Uterus (tissue), 4 donors: Measurements from ENCODE around the gene TULP3. TPM values are rescaled to one million over a fixed set of nuclear protein-coding genes. Genes with fewer than 3 reads are reported as not detected.

ENCODE experiments used
- DNase-seq, 2 donors: peaks; one replicate each; pipeline ENCODE4 v3.0.0-alpha.2; 2019 to 2020
- H3K27ac ChIP-seq, 2 donors: fragments of 200-600 bp; sonication (generic); 1 replicate in 1 of 2; 2 replicates in 1 of 2; pipeline ENCODE4 v1.5.1; 2016 to 2018
- H3K27me3 ChIP-seq, 2 donors: fragments of 200-600 bp; sonication (generic); one replicate each; pipeline ENCODE4 v1.5.1; 2018 to 2019; ENCODE audit warnings: control low read depth in 1 of 2
- H3K36me3 ChIP-seq, 2 donors: fragments of 200-600 bp; sonication (generic); one replicate each; pipeline ENCODE4 v1.5.1; 2019; ENCODE audit warnings: control low read depth in 1 of 2
- H3K4me1 ChIP-seq, 2 donors: fragments of 200-600 bp; sonication (generic); one replicate each; pipeline ENCODE4 v1.5.1; 2018 to 2019; ENCODE audit warnings: control low read depth in 1 of 2
- H3K4me3 ChIP-seq, 2 donors: fragments of 200-600 bp; sonication (generic); 1 replicate in 1 of 2; 2 replicates in 1 of 2; pipeline ENCODE4 v1.5.1; 2018 to 2019; ENCODE audit warnings: mild to moderate bottlenecking in 1 of 2
- H3K9me3 ChIP-seq, 2 donors: fragments of 200-600 bp; sonication (generic); one replicate each; pipeline ENCODE4 v1.5.1; 2019; ENCODE audit warnings: control low read depth in 1 of 2
- POLR2A ChIP-seq, 2 donors: fragments of 450-650 bp; IDR thresholded peaks; one replicate each; pipeline ENCODE4 v1.6.1; 2016; ENCODE audit warnings: antibody characterized with exemption in 2 of 2, mild to moderate bottlenecking in 1 of 2, moderate library complexity in 1 of 2
- intact Hi-C: fragments of 100-400 bp; cut with DNase I; formaldehyde crosslinking; loops from one replicate; pipeline ENCODE4 v1.15.1; 2023; ENCODE audit warnings: low total_unique reads
- total RNA-seq, 4 donors: library from RNA; depleted of rRNA in 3 of 4; stranded (reverse); fragments of >200 nt in 3 of 4; gene quantifications; one replicate each; pipeline versions ENCODE4 v1.1.0 to v1.2.4, GENCODE V29; 2014 to 2023
- TF ChIP-seq, protein P1 (sequence below), 4 experiments: fragments of 200-600 bp in 2 of 4; fragments of 450-650 bp in 2 of 4; sonication (generic) in 2 of 4; IDR thresholded peaks; one replicate each; pipeline ENCODE4 v1.5.1; 2016 to 2019; ENCODE audit warnings: antibody characterized with exemption in 4 of 4, mild to moderate bottlenecking in 2 of 4, moderate library complexity in 1 of 4
- donor health status: DM: yes; HTN: yes; CAD: no.

The TULP3 gene
- total RNA-seq, 4 donors from 2014 or later, result 7.2 to 38.7 (median 29.4) TPM

DNA sequence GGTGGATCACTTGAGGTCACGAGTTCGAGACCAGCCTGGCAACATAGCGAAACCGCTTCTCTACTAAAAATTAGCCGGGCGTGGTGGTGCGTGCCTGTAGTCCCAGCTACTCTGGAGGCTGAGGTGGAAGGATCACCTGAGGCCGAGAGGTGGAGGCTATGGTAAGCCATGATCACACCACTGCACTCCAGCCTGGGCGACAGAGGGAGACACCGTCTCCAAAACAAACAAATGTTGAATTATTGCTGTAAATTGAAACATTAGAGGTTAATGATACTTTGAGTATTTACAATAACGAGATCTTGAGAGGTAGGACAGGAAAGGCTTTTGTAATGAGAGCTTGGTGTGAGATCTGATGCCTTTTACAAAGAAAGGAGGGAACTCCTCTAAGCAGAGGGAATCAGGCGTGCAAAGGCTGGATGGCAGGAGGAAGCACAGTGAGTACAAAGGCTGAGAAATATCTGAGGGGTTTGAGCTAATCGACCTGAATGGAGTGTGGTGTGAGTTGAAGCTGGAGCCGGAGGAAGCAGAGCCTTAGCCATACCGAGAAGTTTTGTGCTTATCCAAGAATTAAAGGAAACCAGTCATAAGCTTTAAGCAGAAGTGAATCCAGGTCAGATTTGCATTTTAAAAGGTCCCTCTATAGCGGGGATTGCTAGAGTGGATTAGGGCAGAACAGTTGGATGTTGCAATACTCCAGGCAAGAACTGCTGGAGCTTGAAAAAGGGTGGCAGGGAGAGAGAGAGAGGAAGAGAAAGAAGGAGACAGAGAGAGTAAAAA lies 12.5 kb upstream of the TULP3 start:
- TF ChIP-seq, protein P1, sequence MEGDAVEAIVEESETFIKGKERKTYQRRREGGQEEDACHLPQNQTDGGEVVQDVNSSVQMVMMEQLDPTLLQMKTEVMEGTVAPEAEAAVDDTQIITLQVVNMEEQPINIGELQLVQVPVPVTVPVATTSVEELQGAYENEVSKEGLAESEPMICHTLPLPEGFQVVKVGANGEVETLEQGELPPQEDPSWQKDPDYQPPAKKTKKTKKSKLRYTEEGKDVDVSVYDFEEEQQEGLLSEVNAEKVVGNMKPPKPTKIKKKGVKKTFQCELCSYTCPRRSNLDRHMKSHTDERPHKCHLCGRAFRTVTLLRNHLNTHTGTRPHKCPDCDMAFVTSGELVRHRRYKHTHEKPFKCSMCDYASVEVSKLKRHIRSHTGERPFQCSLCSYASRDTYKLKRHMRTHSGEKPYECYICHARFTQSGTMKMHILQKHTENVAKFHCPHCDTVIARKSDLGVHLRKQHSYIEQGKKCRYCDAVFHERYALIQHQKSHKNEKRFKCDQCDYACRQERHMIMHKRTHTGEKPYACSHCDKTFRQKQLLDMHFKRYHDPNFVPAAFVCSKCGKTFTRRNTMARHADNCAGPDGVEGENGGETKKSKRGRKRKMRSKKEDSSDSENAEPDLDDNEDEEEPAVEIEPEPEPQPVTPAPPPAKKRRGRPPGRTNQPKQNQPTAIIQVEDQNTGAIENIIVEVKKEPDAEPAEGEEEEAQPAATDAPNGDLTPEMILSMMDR (IDR thresholded peaks at IDR 0.05), result no peak
- no peak for TF ChIP-seq POLR2A (IDR thresholded peaks at IDR 0.05)
- Histone ChIP-seq H3K27me3 (no peaks in the 10 kb centered on the region), H3K36me3 (no peaks in the 10 kb centered on the region), H3K9me3 (no peaks in the 10 kb centered on the region), H3K4me1 (peaks cover 0 to 12% of the 10 kb centered on the region in 2 donors), H3K4me3 (peak overlapping the region; percentile 62 to 72), H3K27ac (peak overlapping the region; percentile 92 to 95)
- DNase-seq, result no peak
- intact Hi-C loops, result no loop called here

DNA sequence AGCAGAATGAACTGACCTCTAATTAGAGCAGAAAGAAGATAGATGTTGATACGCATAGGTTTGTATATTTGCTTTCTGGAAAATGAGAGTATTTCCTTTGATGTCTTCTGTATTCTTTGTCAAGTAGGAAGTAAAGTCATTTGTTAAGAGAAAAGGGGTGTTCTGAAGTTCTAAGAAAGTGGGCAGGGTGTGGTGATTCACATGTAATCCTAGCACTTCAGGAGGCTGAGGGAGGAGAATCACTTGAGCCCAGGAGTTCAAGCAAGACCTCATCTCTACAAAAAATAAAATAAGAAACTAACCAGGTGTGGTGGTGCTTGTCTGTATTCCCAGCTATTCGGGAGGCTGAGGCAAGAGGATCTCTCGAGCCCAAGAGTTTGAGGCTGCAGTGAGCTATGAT lies 10.8 kb upstream of the TULP3 start:
- no peak for DNase-seq
- Histone ChIP-seq H3K9me3 (no peaks in the 10 kb centered on the region), H3K4me1 (peaks cover 0 to 12% of the 10 kb centered on the region in 2 donors), H3K27me3 (no peaks in the 10 kb centered on the region), H3K36me3 (no peaks in the 10 kb centered on the region), H3K27ac (no peak overlapping the region), H3K4me3 (no peak overlapping the region)
- TF ChIP-seq, protein P1 (IDR thresholded peaks at IDR 0.05), result no peak
- no peak for TF ChIP-seq POLR2A (IDR thresholded peaks at IDR 0.05)
- intact Hi-C loops, result no loop called here

DNA sequence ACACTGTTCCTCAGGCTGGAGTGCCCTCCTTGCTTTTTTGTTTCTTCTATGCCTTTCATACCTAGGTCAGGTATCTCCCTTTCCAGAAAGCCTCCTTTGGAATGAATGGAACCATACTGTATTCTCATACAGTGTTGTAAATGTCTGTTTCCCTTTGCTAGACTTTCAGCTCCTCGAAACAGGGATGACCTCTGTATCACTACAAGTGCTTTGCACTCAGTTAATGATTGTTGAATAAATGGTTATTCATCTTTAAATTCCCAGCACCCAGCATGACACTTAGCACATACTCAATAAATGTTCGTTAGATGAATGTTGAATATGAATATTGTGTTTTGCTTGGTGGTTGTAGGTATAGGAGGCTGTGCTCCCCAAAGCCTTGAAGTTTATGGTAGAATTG lies 5.9 kb upstream of the TULP3 start:
- H3K27ac ChIP-seq, result no peak overlapping the region
- DNase-seq, result no peak
- no peak for TF ChIP-seq POLR2A (IDR thresholded peaks at IDR 0.05)
- TF ChIP-seq, protein P1 (IDR thresholded peaks at IDR 0.05), result no peak
- no peaks in the 10 kb centered on the region for H3K36me3 ChIP-seq
- no peak overlapping the region for H3K4me3 ChIP-seq
- intact Hi-C loops, result no loop called here
- H3K9me3 ChIP-seq, result no peaks in the 10 kb centered on the region
- H3K4me1 ChIP-seq, result no peaks in the 10 kb centered on the region
- no peaks in the 10 kb centered on the region for H3K27me3 ChIP-seq

DNA sequence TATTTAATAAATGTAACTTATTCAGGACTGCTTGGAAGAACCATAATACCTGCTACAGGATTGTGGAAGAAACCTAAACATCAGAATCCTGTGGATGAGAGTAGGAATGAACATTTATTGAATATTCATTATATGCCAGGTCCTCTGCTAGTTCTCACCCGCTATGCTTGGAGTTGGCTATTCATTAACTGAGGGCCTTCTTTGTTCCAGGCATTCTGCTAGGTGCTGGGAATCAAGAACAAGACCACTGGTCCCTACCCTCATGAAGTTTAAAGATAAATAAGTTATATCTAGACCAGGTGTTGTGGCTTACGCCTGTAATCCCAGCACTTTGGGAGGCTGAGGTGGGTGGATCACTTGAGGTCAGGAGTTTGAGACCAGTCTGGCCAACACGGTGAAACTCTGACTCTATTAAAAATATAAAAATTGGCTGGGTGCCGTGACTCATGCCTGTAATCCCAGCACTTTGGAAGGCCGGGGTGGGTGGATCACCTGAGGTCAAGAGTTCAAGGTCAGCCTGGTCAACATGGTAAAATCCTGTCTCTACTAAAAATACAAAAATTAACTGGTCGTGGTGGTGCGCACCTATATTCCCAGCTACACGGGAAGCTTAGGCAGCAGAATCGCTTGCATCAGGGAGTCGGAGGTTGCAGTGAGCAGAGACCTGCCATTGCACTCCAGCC lies 3.8 kb upstream of the TULP3 start:
- H3K36me3 ChIP-seq, result no peaks in the 10 kb centered on the region
- H3K4me3 ChIP-seq, result no peak overlapping the region
- no peak overlapping the region for H3K27ac ChIP-seq
- no peaks in the 10 kb centered on the region for H3K27me3 ChIP-seq
- H3K9me3 ChIP-seq, result no peaks in the 10 kb centered on the region
- no peaks in the 10 kb centered on the region for H3K4me1 ChIP-seq
- DNase-seq, result no peak
- intact Hi-C loops, result no loop called here
- TF ChIP-seq, protein P1 (IDR thresholded peaks at IDR 0.05), result no peak
- no peak for TF ChIP-seq POLR2A (IDR thresholded peaks at IDR 0.05)

DNA sequence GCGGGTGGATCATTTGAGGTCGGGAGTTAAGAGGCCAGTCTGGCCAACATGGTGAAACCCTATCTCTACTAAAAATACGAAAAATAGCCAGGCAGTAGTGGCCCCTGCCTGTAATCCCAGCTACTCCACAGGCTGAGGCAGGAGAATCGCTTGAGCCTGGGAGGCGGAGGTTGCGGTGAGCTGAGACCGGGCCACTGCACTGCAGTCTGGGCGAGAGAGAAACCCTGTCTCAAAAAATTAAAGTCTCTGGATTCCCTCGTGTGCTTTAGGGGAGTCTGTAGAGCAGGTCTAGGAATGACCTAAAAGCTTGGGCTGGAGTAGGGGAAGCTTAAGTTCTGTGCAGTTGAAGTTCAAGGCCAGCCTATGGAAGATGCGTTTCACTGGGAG lies 697 bp upstream of the TULP3 start:
- Histone ChIP-seq H3K9me3 (no peaks in the 10 kb centered on the region), H3K4me3 (peak overlapping the region; percentile 68 to 88), H3K4me1 (peaks cover 0 to 4% of the 10 kb centered on the region in 2 donors), H3K27ac (peak overlapping the region; percentile 91 to 93), H3K36me3 (no peaks in the 10 kb centered on the region), H3K27me3 (no peaks in the 10 kb centered on the region)
- intact Hi-C loops, result no loop called here
- no peak for DNase-seq
- TF ChIP-seq, protein P1 (IDR thresholded peaks at IDR 0.05), result no peak
- TF ChIP-seq POLR2A (IDR thresholded peaks at IDR 0.05), result no peak
